Ishikawa (cell line): ENCODE measurements around the gene FGF12.

Experiments used
- CEBPB ChIP-seq: IDR thresholded peaks from 2 replicates; pipeline ENCODE4 v1.6.1; 2012
- EGR1 ChIP-seq: IDR thresholded peaks from 2 replicates; pipeline ENCODE4 v1.6.1; 2012
- EP300 ChIP-seq: IDR thresholded peaks from 2 replicates; pipeline ENCODE4 v1.6.1; 2012; ENCODE audit warnings: borderline replicate concordance
- NFIC ChIP-seq: IDR thresholded peaks from 2 replicates; pipeline ENCODE4 v1.6.1; 2012
- RAD21 ChIP-seq: IDR thresholded peaks from 2 replicates; pipeline ENCODE4 v1.6.1; 2012; ENCODE audit warnings: low read depth
- TAF1 ChIP-seq: IDR thresholded peaks from 2 replicates; pipeline ENCODE4 v1.6.1; 2012; ENCODE audit warnings: low read depth, mild to moderate bottlenecking
- YY1 ChIP-seq: IDR thresholded peaks from 2 replicates; pipeline ENCODE4 v1.6.1; 2012; ENCODE audit warnings: low read depth
- TF ChIP-seq, protein P1 (sequence below): IDR thresholded peaks from 2 replicates; pipeline ENCODE4 v1.6.1; 2012

DNA sequence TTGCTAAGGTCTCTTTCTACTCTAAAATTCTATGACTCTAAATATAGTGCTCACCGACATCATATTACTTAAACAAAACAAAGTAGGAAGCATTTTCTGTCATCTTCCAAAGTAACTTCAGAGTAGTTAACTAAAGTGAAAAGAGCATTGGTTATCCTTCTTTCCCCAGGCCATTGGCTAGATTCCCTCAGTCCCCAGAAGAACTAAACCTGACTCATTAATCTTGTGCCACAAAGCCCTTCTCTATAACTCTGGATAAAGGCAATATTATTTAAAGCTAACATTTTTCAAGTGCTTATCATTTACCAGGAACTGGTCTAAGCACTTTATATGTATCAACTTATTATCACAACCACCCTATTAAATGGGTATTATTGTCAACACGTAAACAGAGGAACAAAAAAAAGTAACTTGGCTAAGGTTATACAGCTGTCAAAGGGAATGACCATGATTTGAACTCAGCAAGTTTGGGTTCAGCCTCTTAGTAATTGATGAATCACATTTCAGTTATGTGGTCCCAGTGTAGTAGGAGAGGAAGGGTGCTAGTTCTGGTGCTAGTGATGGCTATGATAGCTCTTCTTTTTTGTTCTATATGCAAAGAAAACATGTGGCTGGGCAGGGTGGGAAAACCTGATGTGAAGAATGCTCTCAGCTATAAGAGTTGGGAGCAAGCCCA is 304.9 kb downstream of the FGF12 start:
- TF ChIP-seq RAD21 (no peak), CEBPB (no peak), YY1 (no peak), NFIC (no peak), EP300 (no peak), EGR1 (no peak), TAF1 (no peak)
- TF ChIP-seq, protein P1, sequence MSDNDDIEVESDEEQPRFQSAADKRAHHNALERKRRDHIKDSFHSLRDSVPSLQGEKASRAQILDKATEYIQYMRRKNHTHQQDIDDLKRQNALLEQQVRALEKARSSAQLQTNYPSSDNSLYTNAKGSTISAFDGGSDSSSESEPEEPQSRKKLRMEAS: no peak
